ENCODE data around the gene GOLGA8T.
"Not testable (repeated sequence)": the region's sequence is repeated elsewhere in the genome, so short reads cannot be mapped to it uniquely, and the experiment has no call there.

GOLGA8T gene

GRCh38 chr15:30192119-30192745 lies 57.4 kb downstream of the GOLGA8T start:
- DNase-seq = not testable (repeated sequence)

GRCh38 chr15:30192892-30193291 lies 58.0 kb downstream of the GOLGA8T start:
- not testable (repeated sequence) for DNase-seq
